ENCODE data around the gene PRKCE. TPM values are rescaled to one million over a fixed set of nuclear protein-coding genes. Genes with fewer than 3 reads are reported as not detected.

The PRKCE gene
- total RNA-seq, 1 experiment from 2014 or later = 1.3 TPM

DNA sequence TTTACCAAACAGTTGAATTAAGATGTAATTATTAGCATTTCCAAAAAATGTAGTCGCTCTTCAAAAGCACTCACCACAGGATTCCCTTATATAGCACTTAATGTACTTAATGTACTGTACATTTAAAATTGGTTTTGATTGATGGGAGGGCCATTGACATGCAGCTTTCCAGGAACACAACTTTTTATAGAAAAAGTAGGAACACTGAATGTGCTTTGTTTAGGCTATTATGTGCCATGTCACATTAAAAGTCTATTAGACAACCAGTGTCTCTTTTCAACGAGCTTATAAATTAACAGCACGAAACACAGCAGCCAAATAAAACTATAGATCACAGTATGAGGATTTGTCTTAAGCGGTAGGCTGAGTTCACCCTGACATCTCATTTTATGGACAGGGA lies 301.1 kb downstream of the PRKCE start:
- Histone ChIP-seq H3K23ac (ENCODE audit: insufficient read length, low read depth, low read length) (no peak overlapping the region), H3K79me1 (ENCODE audit: insufficient read depth, low read depth, low read length, poor library complexity, severe bottlenecking) (no peaks in the 10 kb centered on the region), H2BK15ac (ENCODE audit: low read depth, low read length) (no peak overlapping the region), H3K4me1 (ENCODE audit: insufficient read depth, low read length) (no peaks in the 10 kb centered on the region), H3K79me2 (ENCODE audit: insufficient read depth, low read length) (no peaks in the 10 kb centered on the region), H4K20me1 (ENCODE audit: control insufficient read depth, insufficient read depth, insufficient read length) (no peaks in the 10 kb centered on the region), H2BK12ac (ENCODE audit: insufficient read length, low read depth, low read length) (no peak overlapping the region), H3K56ac (ENCODE audit: insufficient read length, low read depth, low read length) (no peak overlapping the region), H3K9me3 (ENCODE audit: control insufficient read depth, low read depth, low read length) (no peaks in the 10 kb centered on the region), H3T11ph (ENCODE audit: low read length) (no peak overlapping the region), H2BK20ac (ENCODE audit: low read depth, low read length, poor library complexity, severe bottlenecking) (no peak overlapping the region), H4K8ac (replicated peaks; ENCODE audit: insufficient read length, low read depth, low read length) (no peak overlapping the region), H3K27ac (ENCODE audit: insufficient read length, low read depth, low read length) (no peak overlapping the region), H3K14ac (ENCODE audit: insufficient read depth, low read length) (no peak overlapping the region), H4K91ac (ENCODE audit: insufficient read length, low read depth, low read length) (no peak overlapping the region), H2AFZ (ENCODE audit: low read length) (no peak overlapping the region), H3K4me2 (ENCODE audit: insufficient read depth, insufficient read length, low read length) (no peak overlapping the region), H3K27me3 (ENCODE audit: insufficient read depth, low read length) (no peaks in the 10 kb centered on the region), H2AK5ac (ENCODE audit: insufficient read length, low read length) (no peak overlapping the region), H4K5ac (ENCODE audit: insufficient read length, low read depth, low read length) (no peak overlapping the region), H2BK5ac (ENCODE audit: insufficient read length, low read length) (no peak overlapping the region), H3K9ac (ENCODE audit: extremely low read depth, insufficient read length, low read length) (no peak overlapping the region), H3K4ac (ENCODE audit: low read depth, low read length) (no peak overlapping the region), H2BK120ac (ENCODE audit: low read depth, low read length, poor library complexity, severe bottlenecking) (no peak overlapping the region), H3K18ac (ENCODE audit: insufficient read length, low read depth, low read length) (no peak overlapping the region), H3K23me2 (ENCODE audit: insufficient read length, low read depth, low read length, poor library complexity, severe bottlenecking) (no peaks in the 10 kb centered on the region)
- Mint-ChIP-seq H3K9me3 (no peaks in the 10 kb centered on the region), H3K4me1 (no peaks in the 10 kb centered on the region), H3K36me3 (ENCODE audit: insufficient read depth in 1 of 3, low read depth in 3 of 3) (no peaks in the 10 kb centered on the region), H3K27me3 (ENCODE audit: low read depth) (peaks cover 2% of the 10 kb centered on the region), H3K27ac (no peak overlapping the region), H3K4me3 (no peak overlapping the region)
- no peak for DNase-seq
- TF ChIP-seq, protein P1, sequence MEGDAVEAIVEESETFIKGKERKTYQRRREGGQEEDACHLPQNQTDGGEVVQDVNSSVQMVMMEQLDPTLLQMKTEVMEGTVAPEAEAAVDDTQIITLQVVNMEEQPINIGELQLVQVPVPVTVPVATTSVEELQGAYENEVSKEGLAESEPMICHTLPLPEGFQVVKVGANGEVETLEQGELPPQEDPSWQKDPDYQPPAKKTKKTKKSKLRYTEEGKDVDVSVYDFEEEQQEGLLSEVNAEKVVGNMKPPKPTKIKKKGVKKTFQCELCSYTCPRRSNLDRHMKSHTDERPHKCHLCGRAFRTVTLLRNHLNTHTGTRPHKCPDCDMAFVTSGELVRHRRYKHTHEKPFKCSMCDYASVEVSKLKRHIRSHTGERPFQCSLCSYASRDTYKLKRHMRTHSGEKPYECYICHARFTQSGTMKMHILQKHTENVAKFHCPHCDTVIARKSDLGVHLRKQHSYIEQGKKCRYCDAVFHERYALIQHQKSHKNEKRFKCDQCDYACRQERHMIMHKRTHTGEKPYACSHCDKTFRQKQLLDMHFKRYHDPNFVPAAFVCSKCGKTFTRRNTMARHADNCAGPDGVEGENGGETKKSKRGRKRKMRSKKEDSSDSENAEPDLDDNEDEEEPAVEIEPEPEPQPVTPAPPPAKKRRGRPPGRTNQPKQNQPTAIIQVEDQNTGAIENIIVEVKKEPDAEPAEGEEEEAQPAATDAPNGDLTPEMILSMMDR (conservative IDR thresholded peaks at IDR 0.05) = no peak
- WGBS (ENCODE audit: extremely low coverage, insufficient read length, low lambda C conversion rate) = no CpG with 5 or more reads among the region's 4 CpGs
